ENCODE results near the gene MAPK9.

DNA sequence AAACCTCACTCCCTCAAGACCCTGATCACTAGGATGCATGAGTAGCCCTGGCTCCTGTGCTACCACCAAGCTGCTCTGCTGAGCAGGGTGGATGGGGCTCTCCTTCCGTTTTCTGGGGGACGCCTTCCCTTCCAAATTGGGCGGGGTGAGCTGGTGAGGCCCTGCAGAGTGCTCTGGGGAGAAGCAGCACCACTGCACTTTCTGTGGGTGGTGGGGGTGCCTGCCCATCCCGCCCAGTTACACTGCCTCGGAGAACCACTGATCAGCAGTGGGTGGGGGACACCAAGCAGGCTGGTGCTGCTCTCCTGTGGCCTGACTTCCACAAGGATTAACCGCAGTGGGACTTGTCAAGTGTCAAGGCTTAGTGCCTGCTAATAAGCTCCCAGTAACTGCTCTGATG lies 42.3 kb upstream of the MAPK9 start:
- TF ChIP-seq, protein P1, sequence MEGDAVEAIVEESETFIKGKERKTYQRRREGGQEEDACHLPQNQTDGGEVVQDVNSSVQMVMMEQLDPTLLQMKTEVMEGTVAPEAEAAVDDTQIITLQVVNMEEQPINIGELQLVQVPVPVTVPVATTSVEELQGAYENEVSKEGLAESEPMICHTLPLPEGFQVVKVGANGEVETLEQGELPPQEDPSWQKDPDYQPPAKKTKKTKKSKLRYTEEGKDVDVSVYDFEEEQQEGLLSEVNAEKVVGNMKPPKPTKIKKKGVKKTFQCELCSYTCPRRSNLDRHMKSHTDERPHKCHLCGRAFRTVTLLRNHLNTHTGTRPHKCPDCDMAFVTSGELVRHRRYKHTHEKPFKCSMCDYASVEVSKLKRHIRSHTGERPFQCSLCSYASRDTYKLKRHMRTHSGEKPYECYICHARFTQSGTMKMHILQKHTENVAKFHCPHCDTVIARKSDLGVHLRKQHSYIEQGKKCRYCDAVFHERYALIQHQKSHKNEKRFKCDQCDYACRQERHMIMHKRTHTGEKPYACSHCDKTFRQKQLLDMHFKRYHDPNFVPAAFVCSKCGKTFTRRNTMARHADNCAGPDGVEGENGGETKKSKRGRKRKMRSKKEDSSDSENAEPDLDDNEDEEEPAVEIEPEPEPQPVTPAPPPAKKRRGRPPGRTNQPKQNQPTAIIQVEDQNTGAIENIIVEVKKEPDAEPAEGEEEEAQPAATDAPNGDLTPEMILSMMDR (IDR thresholded peaks at IDR 0.05): no peak
- TF ChIP-seq POLR2A (IDR thresholded peaks at IDR 0.05): no peak

Data from adrenal gland (tissue), 5 donors.